ENCODE data around the gene SLC6A5.

DNA sequence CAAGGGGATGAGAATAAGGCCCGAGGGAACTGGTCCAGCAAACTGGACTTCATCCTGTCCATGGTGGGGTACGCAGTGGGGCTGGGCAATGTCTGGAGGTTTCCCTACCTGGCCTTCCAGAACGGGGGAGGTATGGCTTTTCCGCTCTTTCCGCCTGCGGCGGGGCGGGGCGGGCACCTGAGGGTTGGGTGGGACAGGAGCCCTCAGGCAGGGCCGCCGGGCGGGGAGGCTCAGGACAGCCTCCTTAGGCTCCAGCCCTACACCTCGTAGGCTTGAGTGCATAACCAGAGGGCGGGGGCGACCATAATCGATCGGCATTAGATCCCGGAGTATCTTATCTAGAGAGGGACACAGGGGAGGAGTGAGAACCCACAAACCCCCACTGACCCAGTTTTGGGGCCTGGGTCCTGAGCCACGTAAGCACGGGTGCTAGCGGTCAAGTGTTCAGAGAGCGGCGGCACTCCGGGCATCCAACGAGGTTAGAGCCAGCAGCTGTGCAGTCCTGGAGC is 4.9 kb downstream of the SLC6A5 start:
- TF ChIP-seq POLR2A (IDR thresholded peaks at IDR 0.05) (no peak), CTCF (IDR thresholded peaks at IDR 0.05) (no peak)
